SJCRH30 (cell line): ENCODE data around the gene NKX6-2. TPM values are rescaled to one million over a fixed set of nuclear protein-coding genes. Genes with fewer than 3 reads are reported as not detected.

Experiments
- DNase-seq, 2 experiments: peaks; one replicate each; pipeline ENCODE4 v3.0.0-alpha.2; 2015 to 2020
- H3K27ac ChIP-seq: fragments of 250-450 bp; sonication (Bioruptor Pico); 2 replicates; pipeline ENCODE4 v1.5.1; 2020; ENCODE audit warnings: mild to moderate bottlenecking, moderate library complexity
- H3K27me3 ChIP-seq: fragments of 250-450 bp; sonication (Bioruptor Pico); 2 replicates; pipeline ENCODE4 v1.5.1; 2020; ENCODE audit warnings: mild to moderate bottlenecking, moderate library complexity
- H3K36me3 ChIP-seq: fragments of 250-450 bp; sonication (Bioruptor Pico); 2 replicates; pipeline ENCODE4 v1.5.1; 2020; ENCODE audit warnings: mild to moderate bottlenecking, moderate library complexity
- H3K4me1 ChIP-seq: fragments of 250-450 bp; sonication (Bioruptor Pico); 2 replicates; pipeline ENCODE4 v1.5.1; 2020; ENCODE audit warnings: mild to moderate bottlenecking, moderate library complexity
- H3K4me3 ChIP-seq: fragments of 250-450 bp; sonication (Bioruptor Pico); 2 replicates; pipeline ENCODE4 v1.5.1; 2020; ENCODE audit warnings: mild to moderate bottlenecking, moderate library complexity
- H3K9me3 ChIP-seq: fragments of 250-450 bp; sonication (Bioruptor Pico); replicated peaks from 2 replicates; pipeline ENCODE4 v1.5.1; 2020; ENCODE audit warnings: mild to moderate bottlenecking, moderate library complexity
- total RNA-seq: library from RNA; depleted of rRNA; stranded (reverse); fragments of >200 nt; shearing (Covaris generic); gene quantifications from 2 replicates; pipeline ENCODE4 v1.2.3, GENCODE V29; 2014

NKX6-2 gene
- total RNA-seq, 1 experiment from 2014 or later = not detected

DNA sequence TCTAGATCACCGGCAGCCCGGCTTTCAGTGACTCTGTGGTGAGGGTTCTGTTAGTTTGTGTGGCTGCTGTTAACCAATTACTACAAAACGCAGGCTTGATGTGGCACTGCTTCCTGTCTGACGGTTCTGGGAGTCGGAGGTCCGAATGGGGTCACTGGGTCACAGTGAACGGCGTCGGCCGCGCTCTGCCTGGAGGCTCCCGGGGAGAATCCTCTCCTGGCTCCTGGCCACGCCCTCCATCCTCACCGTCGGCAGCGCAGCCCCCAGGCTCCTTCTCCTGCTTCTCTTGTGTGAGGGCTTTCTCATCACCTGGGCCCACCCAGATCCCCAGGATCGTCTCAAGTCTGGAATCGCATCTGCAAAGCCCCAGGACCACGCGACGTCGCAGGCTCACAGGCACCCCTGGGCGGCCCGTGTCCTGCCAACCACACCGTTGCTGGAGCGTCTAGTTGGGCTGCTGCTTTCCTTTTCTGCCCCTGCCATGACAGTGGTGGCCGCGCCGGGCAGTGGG, 31.8 kb upstream of the NKX6-2 start:
- H3K27ac ChIP-seq = no peak overlapping the region
- H3K4me1 ChIP-seq = no peaks in the 10 kb centered on the region
- no peaks in the 10 kb centered on the region for H3K36me3 ChIP-seq
- no peaks in the 10 kb centered on the region for H3K9me3 ChIP-seq
- no peak for DNase-seq
- no peaks in the 10 kb centered on the region for H3K27me3 ChIP-seq
- H3K4me3 ChIP-seq = no peak overlapping the region

DNA sequence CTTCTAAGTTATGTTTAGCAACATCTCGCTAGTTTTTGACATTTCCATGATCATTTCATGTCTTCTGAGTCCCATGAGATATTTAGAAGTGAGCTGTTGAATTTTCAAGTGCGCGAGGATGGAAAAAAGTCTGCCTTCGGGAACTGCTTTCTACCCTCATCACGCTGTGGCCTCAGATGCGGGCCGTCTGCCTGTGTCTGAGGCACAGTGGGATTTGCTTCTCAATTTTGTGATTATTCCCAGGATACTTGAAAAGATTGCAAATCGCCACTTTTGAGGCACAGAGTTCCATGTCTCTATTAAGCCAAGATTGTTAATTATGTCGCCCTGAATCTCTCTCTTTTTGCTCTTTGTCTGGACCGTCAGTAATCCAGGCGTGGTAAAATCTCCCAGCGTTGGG, 30.8 kb upstream of the NKX6-2 start:
- no peaks in the 10 kb centered on the region for H3K36me3 ChIP-seq
- no peaks in the 10 kb centered on the region for H3K4me1 ChIP-seq
- H3K27ac ChIP-seq = no peak overlapping the region
- DNase-seq = no peak
- H3K27me3 ChIP-seq = no peaks in the 10 kb centered on the region
- no peaks in the 10 kb centered on the region for H3K9me3 ChIP-seq
- no peak overlapping the region for H3K4me3 ChIP-seq

DNA sequence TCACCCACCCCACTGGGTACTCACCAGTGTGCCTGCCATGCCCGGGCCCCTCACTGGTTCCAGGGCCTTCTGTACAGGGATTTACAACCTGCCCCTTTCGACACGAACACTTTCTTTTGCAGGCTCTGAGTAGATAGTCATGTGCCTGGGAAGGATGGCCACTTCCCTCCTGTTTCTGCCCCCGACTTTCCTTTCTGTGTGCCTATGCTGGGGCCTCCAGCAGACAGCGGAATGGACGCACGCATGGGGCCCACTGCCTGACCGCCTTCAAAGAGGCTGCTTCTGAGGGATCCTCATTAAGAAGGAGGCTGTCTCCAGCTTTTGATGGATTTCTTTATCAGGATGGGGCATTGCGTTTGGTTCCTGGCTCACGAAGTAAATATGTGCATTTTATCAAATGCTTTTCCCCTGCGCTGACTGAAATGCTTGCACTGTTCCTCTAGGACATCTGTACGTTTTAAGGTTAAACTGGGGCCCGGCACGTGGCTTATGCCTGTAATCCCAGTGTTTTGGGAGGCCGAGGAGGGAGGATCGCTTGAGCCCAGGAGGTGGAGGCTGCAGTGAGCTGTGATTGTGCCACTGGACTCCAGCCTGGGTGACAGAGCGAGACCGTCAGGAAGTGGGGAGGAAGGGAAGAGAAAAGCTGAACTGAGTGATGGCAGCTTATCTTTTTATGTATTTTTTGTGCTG, 29.4 kb upstream of the NKX6-2 start:
- no peak for DNase-seq

DNA sequence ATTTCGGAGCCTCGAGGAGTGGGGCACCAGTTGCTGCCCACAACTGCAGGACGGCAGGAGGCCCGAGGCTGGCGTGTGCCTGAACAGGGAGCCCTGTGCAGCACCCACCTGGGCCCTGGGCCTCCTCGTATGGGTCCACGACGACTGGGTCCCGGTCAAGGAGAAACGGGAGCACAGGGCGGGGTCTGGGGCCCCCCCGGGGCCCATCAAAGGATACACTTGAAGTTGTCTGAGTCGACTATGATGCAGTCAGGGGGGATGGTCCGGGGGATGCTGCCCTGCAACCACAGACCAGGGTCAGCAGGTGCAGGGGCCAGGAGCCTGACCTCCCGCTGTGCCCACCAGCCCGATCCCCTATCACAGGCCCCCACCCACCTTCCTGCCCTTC, 28.5 kb upstream of the NKX6-2 start:
- Histone ChIP-seq H3K27me3 (no peaks in the 10 kb centered on the region), H3K4me3 (no peak overlapping the region)
- DNase-seq = no peak

More for the DNA sequence above, 29.4 kb upstream of the NKX6-2 start:
- no peaks in the 10 kb centered on the region for H3K36me3 ChIP-seq
- H3K9me3 ChIP-seq = no peaks in the 10 kb centered on the region
- H3K27me3 ChIP-seq = no peaks in the 10 kb centered on the region
- no peaks in the 10 kb centered on the region for H3K4me1 ChIP-seq
- no peak overlapping the region for H3K4me3 ChIP-seq
- H3K27ac ChIP-seq = no peak overlapping the region

DNA sequence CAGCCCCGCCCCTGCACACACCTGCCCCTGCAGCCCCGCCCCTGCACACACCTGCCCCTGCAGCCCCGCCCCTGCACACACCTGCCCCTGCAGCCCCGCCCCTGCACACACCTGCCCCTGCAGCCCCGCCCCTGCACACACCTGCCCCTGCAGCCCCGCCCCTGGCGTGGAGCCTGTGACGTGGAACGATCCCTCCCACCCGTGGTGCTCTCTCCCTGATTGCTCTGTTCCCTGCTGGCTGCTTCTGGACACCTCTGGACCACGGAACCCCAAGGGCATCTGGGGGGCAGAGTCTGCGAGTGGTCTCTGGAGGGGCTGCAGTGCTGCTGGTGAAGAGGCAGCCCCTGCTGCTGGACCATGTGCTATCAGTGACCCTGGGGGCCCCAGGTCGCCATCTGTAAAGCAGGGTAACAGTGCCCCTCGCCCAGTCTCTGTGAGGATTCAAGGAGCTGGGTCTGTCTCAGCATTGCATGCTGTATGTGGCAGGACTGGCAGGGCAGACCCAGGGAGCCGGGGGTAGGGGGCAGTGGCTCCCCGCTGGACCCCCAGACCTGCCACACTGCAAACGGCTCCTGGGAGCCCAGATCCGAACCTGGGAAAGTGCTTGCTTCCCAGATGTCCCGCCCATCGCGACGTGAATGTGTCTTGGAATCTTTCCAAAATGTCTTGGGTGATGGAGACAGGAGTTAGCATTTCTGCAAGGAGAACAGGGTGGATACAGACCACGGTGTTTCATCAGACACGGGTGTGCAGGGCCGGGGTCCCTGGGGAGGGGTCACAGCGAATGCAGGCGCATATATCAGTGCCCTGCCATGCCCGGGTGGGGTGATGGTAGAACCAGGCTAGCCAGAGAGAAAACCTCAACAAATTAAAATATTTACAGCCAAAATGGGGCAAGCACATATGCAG, 27.9 kb upstream of the NKX6-2 start:
- Histone ChIP-seq H3K36me3 (no peaks in the 10 kb centered on the region), H3K4me1 (no peaks in the 10 kb centered on the region), H3K27ac (no peak overlapping the region), H3K9me3 (no peaks in the 10 kb centered on the region), H3K27me3 (no peaks in the 10 kb centered on the region), H3K4me3 (no peak overlapping the region)
- no peak for DNase-seq

More for the DNA sequence above, 28.5 kb upstream of the NKX6-2 start:
- H3K36me3 ChIP-seq = no peaks in the 10 kb centered on the region
- H3K9me3 ChIP-seq = no peaks in the 10 kb centered on the region
- H3K4me1 ChIP-seq = no peaks in the 10 kb centered on the region
- H3K27ac ChIP-seq = no peak overlapping the region

DNA sequence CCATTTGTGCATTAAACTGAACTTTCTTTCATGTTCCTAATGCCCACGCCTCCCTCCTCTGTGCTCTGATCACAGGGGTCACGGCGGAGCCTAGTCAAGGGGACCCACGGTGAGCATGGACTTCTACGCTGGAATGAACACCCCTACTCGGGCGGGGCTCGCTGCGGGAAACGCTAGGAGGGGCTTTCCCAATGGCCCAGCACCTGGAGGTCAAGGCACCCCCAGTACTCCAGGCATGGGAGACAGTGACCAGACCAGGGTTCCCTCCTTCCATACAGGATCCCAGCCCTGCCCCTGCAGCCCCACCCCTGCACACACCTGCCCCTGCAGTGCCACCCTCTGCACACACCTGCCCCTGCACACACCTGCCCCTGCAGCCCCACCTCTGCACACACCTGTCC, 27.1 kb upstream of the NKX6-2 start:
- Histone ChIP-seq H3K4me3 (no peak overlapping the region), H3K4me1 (no peaks in the 10 kb centered on the region), H3K36me3 (no peaks in the 10 kb centered on the region), H3K27me3 (no peaks in the 10 kb centered on the region), H3K9me3 (no peaks in the 10 kb centered on the region), H3K27ac (no peak overlapping the region)
- no peak for DNase-seq

DNA sequence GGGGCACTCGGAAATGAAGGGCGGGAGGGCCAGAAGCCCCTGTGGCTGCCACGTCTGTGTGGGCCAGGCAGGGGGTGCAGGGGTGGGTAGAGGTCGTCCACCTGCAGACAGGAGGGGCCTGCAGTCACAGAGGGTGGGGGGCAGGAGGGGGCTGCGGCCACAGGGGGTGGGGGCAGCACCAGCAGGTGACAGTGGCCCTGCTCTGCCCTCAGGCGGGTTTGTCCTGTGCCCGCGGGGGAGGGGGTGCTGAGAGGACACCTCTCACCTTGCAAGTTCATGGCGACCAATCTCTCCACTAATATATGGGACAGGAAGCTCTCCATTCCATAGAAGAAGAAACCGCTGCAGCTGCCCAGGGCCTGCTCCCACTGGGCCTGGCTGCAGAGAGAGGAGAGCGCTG, 26.6 kb upstream of the NKX6-2 start:
- H3K27me3 ChIP-seq = no peaks in the 10 kb centered on the region
- no peaks in the 10 kb centered on the region for H3K9me3 ChIP-seq
- no peaks in the 10 kb centered on the region for H3K4me1 ChIP-seq
- H3K4me3 ChIP-seq = no peak overlapping the region
- H3K27ac ChIP-seq = no peak overlapping the region
- DNase-seq = no peak
- H3K36me3 ChIP-seq = no peaks in the 10 kb centered on the region

DNA sequence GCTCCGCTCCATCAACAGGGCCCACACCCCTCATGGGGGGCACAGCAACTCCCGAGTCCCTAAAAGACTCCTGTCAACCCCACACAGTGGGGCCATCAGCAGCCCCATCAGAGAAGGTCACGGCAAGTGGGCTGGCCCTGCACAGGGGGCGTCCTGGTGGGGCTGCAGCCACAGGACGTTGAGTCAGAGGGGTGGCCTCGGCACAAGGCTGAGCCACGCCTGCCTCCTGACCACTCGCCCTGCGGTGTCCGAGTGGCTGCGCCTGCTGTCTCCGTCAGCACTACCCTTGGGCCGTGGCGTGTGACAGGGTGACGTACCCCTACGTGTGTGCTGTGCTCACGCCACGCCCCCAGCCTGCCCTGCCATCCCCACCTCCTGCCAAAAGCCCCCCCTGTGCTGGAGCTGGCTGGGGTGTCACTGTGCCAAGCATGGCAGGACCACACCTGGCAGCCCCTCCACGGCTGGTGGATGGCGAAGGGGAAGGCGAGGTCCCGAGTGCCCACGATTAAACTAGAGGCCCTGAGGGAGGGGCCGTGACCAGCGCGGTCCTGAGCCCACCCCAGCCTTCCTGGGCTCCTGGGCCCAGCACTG, 26.0 kb upstream of the NKX6-2 start:
- no peaks in the 10 kb centered on the region for H3K27me3 ChIP-seq
- H3K9me3 ChIP-seq = no peaks in the 10 kb centered on the region
- no peak overlapping the region for H3K4me3 ChIP-seq
- no peak overlapping the region for H3K27ac ChIP-seq
- H3K4me1 ChIP-seq = no peaks in the 10 kb centered on the region
- DNase-seq = no peak
- H3K36me3 ChIP-seq = no peaks in the 10 kb centered on the region

DNA sequence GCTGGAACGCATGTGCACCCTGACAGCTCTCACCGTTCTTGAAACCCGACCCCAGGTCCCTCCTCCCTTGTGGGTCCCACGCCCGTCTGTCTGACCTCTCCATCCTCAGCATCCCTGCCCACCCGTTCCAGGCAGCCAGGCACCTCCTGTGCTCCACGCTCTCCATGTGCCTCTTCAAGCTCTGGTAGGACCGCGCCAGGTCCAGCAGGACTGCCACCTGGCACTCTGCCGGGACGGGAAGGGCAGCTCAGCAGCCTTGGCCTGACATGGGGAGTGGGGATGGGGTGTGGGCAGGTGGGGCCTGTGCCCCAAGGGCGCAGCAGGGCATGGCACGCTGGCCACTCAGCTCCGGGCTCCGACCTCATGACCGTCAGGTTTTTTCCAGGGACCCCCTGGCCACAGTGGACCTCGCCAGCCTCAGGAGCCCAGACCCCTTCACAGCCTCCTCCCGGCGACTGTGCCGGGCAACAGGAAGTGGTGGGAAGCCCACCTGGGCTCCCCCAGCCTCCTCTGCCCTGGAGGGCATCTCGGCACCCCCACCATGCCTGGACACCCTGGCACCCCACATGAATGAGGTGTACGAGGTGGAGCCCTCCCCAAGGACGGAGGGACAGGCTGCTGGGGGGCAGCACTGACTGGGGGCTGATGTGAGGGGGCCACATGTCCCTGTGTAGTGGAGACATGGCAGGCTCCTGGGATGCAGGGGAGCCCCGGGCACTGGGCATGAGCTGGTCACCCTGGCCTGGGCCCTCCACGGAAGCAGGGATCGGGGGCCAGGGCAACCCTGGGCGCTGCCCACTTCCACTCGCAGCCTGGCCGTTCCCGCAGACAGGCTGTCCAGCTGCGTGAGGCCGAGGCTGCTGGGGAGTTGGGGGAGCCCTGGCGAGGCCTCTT, 25.1 kb upstream of the NKX6-2 start:
- no peaks in the 10 kb centered on the region for H3K36me3 ChIP-seq
- no peaks in the 10 kb centered on the region for H3K27me3 ChIP-seq
- no peaks in the 10 kb centered on the region for H3K4me1 ChIP-seq
- H3K4me3 ChIP-seq = no peak overlapping the region
- H3K9me3 ChIP-seq = no peaks in the 10 kb centered on the region
- no peak for DNase-seq
- H3K27ac ChIP-seq = no peak overlapping the region

DNA sequence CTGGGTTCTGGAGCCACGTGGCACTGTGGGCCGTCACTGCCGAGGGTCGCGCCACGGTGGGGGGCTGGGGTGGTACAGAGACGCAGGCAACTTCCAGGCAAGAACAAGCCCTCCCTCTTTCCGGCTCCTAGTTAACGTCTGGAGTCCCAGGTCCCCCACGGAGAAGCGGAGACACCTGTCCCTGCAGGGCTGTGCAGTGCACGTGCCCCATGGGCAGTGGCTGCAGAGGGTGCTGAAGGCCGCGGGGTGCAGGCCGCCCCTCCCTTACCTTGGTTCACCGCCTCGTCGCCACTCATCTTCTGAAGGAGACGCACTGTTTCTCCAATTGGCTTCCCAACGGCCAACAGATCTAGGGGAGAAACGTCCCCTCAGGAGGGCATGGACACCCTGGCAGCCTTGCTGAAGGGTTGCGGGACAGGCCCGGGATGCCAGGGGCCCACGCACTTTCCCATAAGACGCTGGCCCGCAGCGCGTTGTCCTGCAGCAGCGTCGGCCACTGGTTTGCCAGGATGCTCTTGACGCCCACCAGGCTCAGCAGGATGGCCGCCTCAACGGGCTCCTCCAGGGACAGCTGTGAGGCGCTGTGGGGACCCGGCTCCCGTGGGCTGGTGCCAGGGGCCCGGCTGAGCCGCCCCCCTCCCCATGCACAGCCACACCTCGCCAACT, 24.3 kb upstream of the NKX6-2 start:
- H3K4me3 ChIP-seq = no peak overlapping the region
- H3K9me3 ChIP-seq = no peaks in the 10 kb centered on the region
- H3K27ac ChIP-seq = no peak overlapping the region
- H3K4me1 ChIP-seq = no peaks in the 10 kb centered on the region
- DNase-seq = no peak
- no peaks in the 10 kb centered on the region for H3K27me3 ChIP-seq
- H3K36me3 ChIP-seq = no peaks in the 10 kb centered on the region

DNA sequence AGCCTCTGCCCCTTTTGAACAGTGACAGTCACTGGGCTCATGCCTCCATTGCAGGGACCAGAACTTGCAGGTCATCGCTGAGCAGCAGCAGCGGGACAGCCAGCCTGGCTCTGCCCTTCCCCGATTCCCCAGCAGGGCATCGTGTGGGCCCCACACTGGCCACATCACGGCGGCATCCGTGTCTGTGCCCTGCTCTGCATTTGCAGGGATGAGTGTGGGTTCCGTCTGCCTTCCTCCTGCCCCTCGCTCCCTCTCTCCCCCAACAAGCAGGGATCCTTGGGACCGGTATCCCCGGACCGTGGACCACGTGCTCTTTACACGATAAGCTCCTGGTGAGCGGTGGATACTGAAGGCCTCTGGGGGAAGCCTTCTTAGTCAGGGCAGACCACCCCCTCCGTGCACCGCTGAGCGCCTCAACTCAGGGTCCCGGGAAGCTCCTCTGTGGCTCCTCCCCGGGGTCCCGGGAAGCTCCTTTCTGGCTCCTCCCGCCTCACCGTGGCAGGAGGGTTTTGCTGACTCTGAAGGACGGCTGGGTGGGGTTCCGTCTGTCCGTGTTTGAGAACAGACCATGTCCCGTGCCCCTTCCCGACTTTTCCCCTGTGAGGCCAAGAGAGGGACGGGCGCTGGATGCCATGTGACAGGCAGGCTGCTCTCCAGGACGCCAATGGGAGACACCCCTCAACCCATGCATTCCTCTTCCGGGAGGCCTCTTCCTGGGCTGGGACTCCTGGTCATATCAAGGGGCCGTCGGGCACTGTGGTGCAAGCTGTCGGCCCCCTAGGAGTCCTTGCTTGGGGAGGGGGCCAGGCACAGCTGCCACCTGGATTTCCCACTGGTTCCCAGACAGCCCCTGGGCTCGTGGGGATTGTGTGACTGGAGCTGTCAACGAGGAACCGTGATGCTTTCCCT, 23.5 kb upstream of the NKX6-2 start:
- Histone ChIP-seq H3K4me1 (no peaks in the 10 kb centered on the region), H3K27me3 (no peaks in the 10 kb centered on the region), H3K27ac (no peak overlapping the region), H3K4me3 (no peak overlapping the region), H3K9me3 (no peaks in the 10 kb centered on the region), H3K36me3 (no peaks in the 10 kb centered on the region)
- DNase-seq = no peak

DNA sequence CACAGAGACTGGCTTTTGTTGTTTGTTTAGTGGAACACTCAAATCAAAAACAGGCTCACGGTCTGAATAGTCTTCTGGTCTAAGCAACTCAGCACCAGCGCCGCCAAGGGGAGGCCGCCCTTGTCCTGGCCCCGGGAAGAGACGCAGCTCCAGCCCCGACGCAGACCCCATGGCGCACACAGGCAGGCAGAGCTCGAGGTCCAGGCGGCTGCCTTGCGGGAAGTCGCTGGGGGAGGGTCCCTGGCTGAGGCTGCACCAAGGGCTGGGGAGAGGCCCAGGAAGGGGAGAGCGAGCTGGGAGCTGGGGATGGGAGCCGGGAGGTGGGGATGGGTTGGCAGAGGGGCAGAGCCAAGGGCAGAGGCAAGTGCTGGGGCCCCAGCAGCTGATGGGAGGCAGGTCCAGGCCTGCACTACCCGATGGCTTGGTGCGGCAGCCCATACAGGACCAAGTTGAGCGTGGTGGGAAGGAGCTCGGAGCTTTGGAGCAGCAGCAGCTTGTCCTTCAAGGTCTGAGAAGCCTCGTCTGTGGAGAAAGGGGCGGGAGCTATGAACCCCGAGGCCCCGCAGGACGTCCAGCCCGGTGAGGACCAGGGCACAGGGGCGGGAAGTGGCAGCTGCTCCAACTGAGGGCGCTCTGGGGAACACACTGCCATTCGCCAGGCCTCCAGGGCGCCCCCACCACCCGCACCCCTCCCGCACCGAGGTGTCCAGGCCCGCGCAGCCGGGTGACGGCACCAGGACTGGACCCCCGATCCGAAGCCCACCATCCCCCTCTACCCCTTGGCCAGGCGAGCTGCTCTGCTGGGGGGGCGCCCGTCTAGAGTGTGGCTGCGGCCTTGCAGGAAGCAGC, 22.7 kb upstream of the NKX6-2 start:
- no peaks in the 10 kb centered on the region for H3K9me3 ChIP-seq
- no peaks in the 10 kb centered on the region for H3K36me3 ChIP-seq
- no peak overlapping the region for H3K27ac ChIP-seq
- H3K4me1 ChIP-seq = no peaks in the 10 kb centered on the region
- no peak overlapping the region for H3K4me3 ChIP-seq
- DNase-seq = no peak
- no peaks in the 10 kb centered on the region for H3K27me3 ChIP-seq
